ENCODE data around the gene CEP97.
"Not testable (repeated sequence)": the region's sequence is repeated elsewhere in the genome, so short reads cannot be mapped to it uniquely, and the experiment has no call there.

The CEP97 gene

GRCh38 chr3:101704639-101705038, 19.8 kb upstream of the CEP97 start:
- not testable (repeated sequence) for DNase-seq

GRCh38 chr3:101709126-101709525, 15.3 kb upstream of the CEP97 start:
- no peak for DNase-seq

- DNase-seq: no peak
Measured at GRCh38 chr3:101718455-101718854, 6.0 kb upstream of the CEP97 start.

- no peak for DNase-seq
Measured at GRCh38 chr3:101719604-101720185, 4.7 kb upstream of the CEP97 start.

- DNase-seq: no peak
Measured at GRCh38 chr3:101720851-101721840, 3.3 kb upstream of the CEP97 start.

GRCh38 chr3:101722394-101723173, 1.8 kb upstream of the CEP97 start:
- no peak for DNase-seq

GRCh38 chr3:101725194-101725889, 928 bp downstream of the CEP97 start:
- DNase-seq: no peak

GRCh38 chr3:101725890-101726275, 1.5 kb downstream of the CEP97 start:
- no peak for DNase-seq

GRCh38 chr3:101729586-101729985, 5.2 kb downstream of the CEP97 start:
- DNase-seq: no peak

- DNase-seq: no peak
Measured at GRCh38 chr3:101730839-101731238, 6.4 kb downstream of the CEP97 start.

GRCh38 chr3:101732240-101732641, 7.8 kb downstream of the CEP97 start:
- no peak for DNase-seq

- DNase-seq: no peak
Measured at GRCh38 chr3:101735833-101736232, 11.4 kb downstream of the CEP97 start.

- not testable (repeated sequence) for DNase-seq
Measured at GRCh38 chr3:101741914-101742313, 17.5 kb downstream of the CEP97 start.

GRCh38 chr3:101744811-101745210, 20.4 kb downstream of the CEP97 start:
- DNase-seq: no peak

- DNase-seq: not testable (repeated sequence)
Measured at GRCh38 chr3:101745934-101746333, 21.5 kb downstream of the CEP97 start.

GRCh38 chr3:101753386-101754113, 29.1 kb downstream of the CEP97 start:
- DNase-seq: not testable (repeated sequence)

- DNase-seq: no peak
Measured at GRCh38 chr3:101758224-101758623, 33.8 kb downstream of the CEP97 start.

- no peak for DNase-seq
Measured at GRCh38 chr3:101762041-101762646, 37.7 kb downstream of the CEP97 start.

- DNase-seq: not testable (repeated sequence)
Measured at GRCh38 chr3:101777745-101778281, 53.4 kb downstream of the CEP97 start.

- no peak for DNase-seq
Measured at GRCh38 chr3:101778385-101779046, 54.1 kb downstream of the CEP97 start.
